Activated naive CD8-positive, alpha-beta T cell treated with anti-CD3 and anti-CD28 coated beads, Interleukin-2, amount 50 U/mL, for 24 hours (primary cell): Measurements from ENCODE around the gene KLF1.
"Not testable (repeated sequence)": the region's sequence is repeated elsewhere in the genome, so short reads cannot be mapped to it uniquely, and the experiment has no call there.

Experiments
- ATAC-seq: fragments of 150-1000 bp; cut with Tn5 transposase; one replicate; pipeline ENCODE4 v1.10.0; 2021
- DNase-seq: peaks from one replicate; pipeline ENCODE4 v3.0.0; 2021
- H3K27ac Mint-ChIP-seq: one replicate; pipeline ENCODE4 v1.8.0; 2021; ENCODE audit warnings: mild to moderate bottlenecking, mixed read lengths
- H3K27me3 Mint-ChIP-seq: one replicate; pipeline ENCODE4 v1.8.0; 2021; ENCODE audit warnings: mixed read lengths
- H3K36me3 Mint-ChIP-seq: one replicate; pipeline ENCODE4 v1.8.0; 2021; ENCODE audit warnings: low read depth, mixed read lengths
- H3K4me1 Mint-ChIP-seq: one replicate; pipeline ENCODE4 v1.8.0; 2021; ENCODE audit warnings: mixed read lengths
- H3K4me3 Mint-ChIP-seq: one replicate; pipeline ENCODE4 v1.8.0; 2021; ENCODE audit warnings: mild to moderate bottlenecking, moderate library complexity, mixed read lengths
- H3K9me3 Mint-ChIP-seq: one replicate; pipeline ENCODE4 v1.8.0; 2021; ENCODE audit warnings: mixed read lengths

KLF1 gene

DNA sequence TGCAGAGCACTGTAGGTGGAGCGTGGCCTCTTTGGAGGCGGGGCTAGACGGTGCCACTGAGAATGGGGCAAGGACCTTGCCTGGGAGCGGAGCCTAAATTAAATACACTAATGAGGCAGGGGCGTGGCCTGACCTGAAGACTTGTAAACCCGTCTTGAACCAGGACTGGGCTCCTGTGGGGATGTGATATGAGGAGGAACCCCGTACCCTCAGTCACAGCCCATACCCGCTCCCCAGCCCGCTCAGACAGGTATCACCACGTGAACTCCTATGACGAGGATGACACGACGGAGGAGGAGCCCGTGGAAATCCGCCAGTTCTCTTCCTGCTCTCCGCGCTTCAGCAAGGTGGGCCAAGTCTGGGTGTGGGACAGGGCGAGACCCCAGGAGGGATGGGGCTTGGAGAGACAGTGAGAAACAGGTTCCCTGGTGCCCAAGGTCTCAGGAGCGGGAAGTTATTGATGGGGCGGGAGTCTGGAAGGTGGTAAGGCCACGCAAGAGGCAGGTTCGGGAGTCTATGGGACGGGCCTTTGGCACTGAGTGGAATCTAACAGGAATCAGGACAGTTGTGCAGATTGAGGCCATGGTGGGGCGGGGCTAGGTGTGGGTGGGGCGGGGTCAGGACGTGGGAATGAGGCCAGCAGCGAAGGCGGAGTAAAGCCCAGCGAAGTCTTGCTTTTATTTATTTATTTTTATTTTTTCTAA lies 20.4 kb downstream of the KLF1 start:
- H3K27ac Mint-ChIP-seq = no peak overlapping the region
- no peaks in the 10 kb centered on the region for H3K9me3 Mint-ChIP-seq
- ATAC-seq (no peak), DNase-seq (no peak)
- H3K4me1 Mint-ChIP-seq = peaks cover 11% of the 10 kb centered on the region
- H3K4me3 Mint-ChIP-seq = peak overlapping the region; percentile 43
- peaks cover 4% of the 10 kb centered on the region for H3K27me3 Mint-ChIP-seq
- H3K36me3 Mint-ChIP-seq = no peaks in the 10 kb centered on the region

DNA sequence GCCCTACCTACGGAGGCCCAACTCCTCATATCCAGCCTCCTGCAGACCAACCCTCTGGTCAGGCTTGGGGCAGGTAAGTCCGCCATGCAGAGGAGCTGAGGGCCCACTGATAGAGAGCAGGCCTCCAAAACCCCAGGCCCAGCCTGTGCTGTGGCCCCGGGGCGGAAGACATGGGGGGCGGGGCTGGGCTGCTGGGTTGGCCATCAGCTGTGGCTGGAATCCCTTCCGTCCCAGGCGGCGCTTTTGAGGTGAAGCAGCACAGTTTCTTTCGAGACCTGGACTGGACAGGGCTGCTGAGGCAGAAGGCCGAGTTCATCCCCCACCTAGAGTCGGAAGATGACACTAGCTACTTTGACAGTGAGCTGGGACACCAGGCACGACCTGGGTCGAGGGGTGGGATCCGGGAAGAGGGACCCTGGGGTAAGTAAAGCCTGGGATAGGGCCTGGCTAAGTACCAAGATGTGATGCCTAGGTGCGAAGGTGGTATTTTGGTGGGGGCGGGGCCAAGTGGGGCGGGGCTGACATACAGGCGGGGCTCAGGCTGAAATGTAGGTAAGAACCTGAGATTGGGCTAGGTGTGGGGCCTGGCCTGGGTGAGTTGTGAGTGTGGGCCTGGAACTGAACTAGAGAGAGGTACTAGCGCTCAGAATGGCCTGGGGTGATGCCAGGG lies 21.1 kb downstream of the KLF1 start:
- H3K9me3 Mint-ChIP-seq = no peaks in the 10 kb centered on the region
- H3K36me3 Mint-ChIP-seq = no peaks in the 10 kb centered on the region
- H3K4me3 Mint-ChIP-seq = no peak overlapping the region
- H3K4me1 Mint-ChIP-seq = peaks cover 11% of the 10 kb centered on the region
- DNase-seq (no peak), ATAC-seq (no peak)
- peaks cover 7% of the 10 kb centered on the region for H3K27me3 Mint-ChIP-seq
- no peak overlapping the region for H3K27ac Mint-ChIP-seq

DNA sequence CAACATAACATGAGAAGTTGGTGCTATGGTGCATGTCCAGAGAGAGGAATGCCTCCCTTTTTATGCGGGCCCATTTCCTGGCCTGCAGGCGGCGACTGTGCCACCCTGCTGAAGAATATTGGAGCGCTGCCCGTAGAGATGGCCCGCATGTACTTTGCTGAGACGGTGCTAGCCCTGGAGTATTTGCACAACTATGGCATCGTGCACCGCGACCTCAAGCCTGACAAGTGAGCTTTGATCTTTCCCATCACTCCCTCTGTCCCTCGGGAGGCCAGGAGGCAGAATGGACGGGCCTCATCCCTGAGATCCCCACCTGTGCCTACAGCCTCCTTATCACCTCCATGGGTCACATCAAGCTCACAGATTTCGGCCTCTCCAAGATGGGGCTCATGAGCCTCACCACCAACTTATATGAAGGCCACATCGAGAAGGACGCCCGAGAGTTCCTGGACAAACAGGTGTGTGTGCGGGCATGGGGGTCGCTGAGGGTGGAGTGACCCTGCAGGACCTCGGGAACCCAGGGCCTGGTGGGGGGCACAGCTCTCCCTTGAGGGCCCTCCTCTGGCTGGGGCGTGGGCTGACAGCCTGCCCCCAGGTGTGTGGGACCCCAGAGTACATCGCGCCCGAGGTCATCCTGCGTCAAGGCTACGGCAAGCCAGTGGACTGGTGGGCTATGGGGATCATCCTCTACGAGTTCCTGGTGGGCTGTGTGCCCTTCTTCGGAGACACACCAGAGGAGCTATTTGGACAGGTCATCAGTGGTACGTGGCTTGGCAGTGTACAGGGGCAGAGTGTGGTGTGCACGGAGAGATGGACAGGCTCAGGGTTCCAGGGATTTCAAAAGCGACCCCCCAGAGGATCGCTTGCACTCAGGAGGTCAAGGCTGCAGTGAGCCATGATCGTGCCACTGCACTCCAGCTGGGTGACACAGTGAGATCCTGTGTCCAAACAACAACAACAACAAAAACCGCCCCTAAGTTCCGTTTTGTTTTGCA lies 22.0 kb downstream of the KLF1 start:
- Mint-ChIP-seq H3K27ac (no peak overlapping the region), H3K27me3 (peaks cover 7% of the 10 kb centered on the region), H3K36me3 (no peaks in the 10 kb centered on the region), H3K9me3 (no peaks in the 10 kb centered on the region), H3K4me3 (peak overlapping the region; percentile 11), H3K4me1 (peaks cover 11% of the 10 kb centered on the region)
- no peak for DNase-seq
- ATAC-seq = no peak

DNA sequence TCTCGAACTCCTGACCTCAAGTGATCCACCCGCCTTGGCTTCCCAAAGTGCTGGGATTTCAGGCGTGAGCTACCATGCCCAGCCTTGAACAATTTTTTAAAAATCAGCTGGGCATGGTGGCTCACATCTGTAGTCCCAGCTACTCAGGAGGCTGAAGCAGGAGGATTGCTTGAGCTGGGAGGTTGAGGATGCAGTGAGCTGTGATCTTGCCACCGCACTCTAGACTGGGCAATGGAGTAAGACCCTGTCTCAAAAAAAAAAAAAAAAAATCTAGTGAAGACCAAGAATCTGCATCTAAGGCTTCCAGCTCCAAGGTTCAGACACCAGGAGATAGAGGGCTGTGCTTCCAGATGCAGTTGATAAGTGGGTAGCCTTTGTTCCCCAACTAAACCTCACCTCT lies 22.9 kb downstream of the KLF1 start:
- H3K9me3 Mint-ChIP-seq = no peaks in the 10 kb centered on the region
- no peak overlapping the region for H3K4me3 Mint-ChIP-seq
- ATAC-seq = no peak
- H3K27ac Mint-ChIP-seq = no peak overlapping the region
- no peak for DNase-seq
- H3K36me3 Mint-ChIP-seq = no peaks in the 10 kb centered on the region
- peaks cover 7% of the 10 kb centered on the region for H3K27me3 Mint-ChIP-seq
- peaks cover 11% of the 10 kb centered on the region for H3K4me1 Mint-ChIP-seq

DNA sequence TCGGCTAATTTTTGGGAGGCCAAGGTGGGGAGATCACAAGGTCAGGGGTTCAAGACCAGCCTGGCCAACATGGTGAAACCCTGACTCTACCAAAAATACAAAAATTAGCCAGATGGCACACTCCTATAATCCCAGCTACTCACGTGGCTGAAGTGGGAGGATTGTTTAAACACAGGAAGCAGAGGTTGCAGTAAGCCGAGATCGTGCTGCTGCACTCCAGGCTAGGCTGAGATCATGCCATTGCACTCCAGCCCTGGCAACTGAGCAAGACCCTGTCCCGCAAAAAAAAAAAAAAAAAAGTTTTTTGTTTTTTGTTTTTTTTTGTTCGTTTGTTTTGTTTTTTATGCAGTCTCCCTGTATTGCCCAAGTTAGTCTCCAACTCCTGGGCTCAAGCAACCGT lies 27.5 kb downstream of the KLF1 start:
- ATAC-seq = no peak

DNA sequence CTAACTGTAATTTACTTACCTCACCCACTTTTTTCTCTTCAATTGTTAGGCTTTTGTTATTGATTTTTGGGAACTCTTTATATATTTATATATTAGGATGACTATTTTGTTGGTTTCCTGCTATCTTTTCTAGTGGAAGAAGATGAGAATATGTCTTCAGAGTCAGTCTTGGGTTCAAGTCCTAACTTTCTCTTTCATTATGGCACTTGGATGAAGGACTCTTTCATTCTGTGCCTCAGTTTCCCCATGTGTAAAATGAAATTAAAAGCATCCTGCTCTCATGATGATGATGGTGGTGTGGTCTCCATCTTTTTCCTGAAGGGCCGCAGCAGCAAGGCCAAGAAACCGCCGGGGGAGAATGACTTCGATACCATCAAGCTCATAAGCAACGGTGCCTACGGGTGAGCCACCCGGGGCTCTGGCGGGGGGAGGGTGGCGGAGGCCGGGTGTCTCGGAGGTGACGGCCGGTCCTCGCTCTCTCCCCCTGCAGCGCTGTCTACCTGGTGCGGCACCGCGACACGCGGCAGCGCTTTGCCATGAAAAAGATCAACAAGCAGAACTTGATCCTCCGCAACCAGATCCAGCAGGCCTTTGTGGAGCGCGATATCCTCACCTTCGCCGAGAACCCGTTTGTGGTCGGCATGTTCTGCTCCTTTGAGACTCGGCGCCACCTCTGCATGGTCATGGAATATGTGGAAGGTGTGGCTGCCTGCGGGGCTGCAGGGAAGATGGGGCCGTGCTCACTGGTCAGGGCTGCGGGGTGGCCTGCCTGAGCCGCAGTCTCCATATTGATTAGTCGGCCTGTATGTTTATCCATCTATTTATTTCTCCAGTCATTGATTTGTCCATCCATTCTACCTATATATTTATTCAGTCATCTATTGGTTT lies 28.7 kb downstream of the KLF1 start:
- H3K27me3 Mint-ChIP-seq = peaks cover 5% of the 10 kb centered on the region
- H3K4me3 Mint-ChIP-seq = no peak overlapping the region
- H3K9me3 Mint-ChIP-seq = no peaks in the 10 kb centered on the region
- no peak overlapping the region for H3K27ac Mint-ChIP-seq
- no peak for DNase-seq
- ATAC-seq = no peak
- no peaks in the 10 kb centered on the region for H3K4me1 Mint-ChIP-seq
- no peaks in the 10 kb centered on the region for H3K36me3 Mint-ChIP-seq

More for the DNA sequence above, 27.5 kb downstream of the KLF1 start:
- no peak for DNase-seq
- H3K4me3 Mint-ChIP-seq = no peak overlapping the region
- no peaks in the 10 kb centered on the region for H3K4me1 Mint-ChIP-seq
- H3K27ac Mint-ChIP-seq = no peak overlapping the region
- peaks cover 5% of the 10 kb centered on the region for H3K27me3 Mint-ChIP-seq
- no peaks in the 10 kb centered on the region for H3K36me3 Mint-ChIP-seq
- H3K9me3 Mint-ChIP-seq = no peaks in the 10 kb centered on the region

DNA sequence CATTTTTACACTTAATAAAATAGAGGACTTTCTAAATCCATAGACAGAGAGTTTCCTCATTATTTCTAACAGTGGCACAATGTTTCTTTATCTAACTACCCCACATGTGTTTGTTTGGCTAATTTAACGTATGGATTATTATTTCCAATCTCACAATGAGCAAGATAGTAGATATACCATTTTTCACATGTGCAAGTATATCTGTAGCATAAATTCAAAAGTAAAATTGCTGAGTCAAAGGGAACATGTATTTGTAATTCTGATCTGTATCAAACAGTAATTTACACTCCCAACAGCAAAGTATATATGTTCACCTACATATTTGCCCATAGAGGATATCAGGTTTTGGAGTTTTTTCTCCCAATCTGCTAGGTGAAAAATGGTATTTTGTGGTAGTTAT lies 30.3 kb downstream of the KLF1 start:
- Mint-ChIP-seq H3K4me3 (no peak overlapping the region), H3K27me3 (peaks cover 5% of the 10 kb centered on the region), H3K4me1 (no peaks in the 10 kb centered on the region), H3K9me3 (no peaks in the 10 kb centered on the region), H3K27ac (no peak overlapping the region), H3K36me3 (no peaks in the 10 kb centered on the region)
- no peak for DNase-seq
- no peak for ATAC-seq

DNA sequence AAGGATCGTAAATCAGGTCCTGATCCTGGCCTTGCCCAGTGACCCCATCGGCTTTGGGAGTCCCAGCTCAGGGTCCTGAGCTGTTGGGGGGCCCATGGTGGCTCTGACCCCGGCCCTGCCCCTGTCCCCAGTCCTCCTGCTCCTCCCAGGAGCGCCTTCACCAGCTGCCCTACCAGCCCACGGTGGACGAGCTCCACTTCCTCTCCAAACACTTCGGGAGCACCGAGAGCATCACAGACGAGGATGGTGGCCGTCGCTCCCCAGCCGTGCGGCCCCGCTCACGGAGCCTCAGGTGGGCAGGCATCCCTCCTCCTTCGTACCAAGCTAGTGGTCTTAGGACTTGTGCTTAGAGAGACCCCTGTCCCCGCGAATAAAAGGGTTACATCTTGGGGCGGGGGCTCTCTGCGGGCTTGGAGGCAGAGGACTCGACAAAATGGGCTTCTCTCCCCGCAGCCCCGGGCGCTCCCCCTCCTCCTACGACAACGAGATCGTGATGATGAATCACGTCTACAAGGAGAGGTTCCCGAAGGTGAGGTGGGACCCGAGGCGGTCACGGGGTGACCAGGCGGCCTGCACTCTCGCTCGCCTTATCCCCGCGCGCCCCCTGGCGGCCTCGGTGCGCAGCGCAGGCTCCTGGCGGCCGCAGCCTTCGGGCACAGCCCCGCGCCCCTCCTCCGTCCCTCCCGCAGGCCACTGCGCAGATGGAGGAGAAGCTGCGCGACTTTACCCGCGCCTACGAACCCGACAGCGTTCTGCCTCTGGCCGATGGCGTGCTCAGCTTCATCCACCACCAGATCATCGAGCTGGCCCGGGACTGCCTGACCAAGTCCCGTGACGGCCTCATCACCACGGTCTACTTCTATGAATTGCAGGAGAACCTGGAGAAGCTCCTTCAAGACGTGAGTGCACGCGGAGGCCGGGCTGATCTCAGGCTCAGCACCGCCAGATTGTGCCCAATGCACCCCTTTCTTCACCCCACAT lies 39.6 kb downstream of the KLF1 start:
- Mint-ChIP-seq H3K27ac (no peak overlapping the region), H3K4me1 (peaks cover 6% of the 10 kb centered on the region), H3K9me3 (no peaks in the 10 kb centered on the region), H3K27me3 (peaks cover 42% of the 10 kb centered on the region), H3K36me3 (no peaks in the 10 kb centered on the region), H3K4me3 (peak overlapping the region; percentile 36)
- peak; percentile 96 for ATAC-seq
- DNase-seq = peak; percentile 94

DNA sequence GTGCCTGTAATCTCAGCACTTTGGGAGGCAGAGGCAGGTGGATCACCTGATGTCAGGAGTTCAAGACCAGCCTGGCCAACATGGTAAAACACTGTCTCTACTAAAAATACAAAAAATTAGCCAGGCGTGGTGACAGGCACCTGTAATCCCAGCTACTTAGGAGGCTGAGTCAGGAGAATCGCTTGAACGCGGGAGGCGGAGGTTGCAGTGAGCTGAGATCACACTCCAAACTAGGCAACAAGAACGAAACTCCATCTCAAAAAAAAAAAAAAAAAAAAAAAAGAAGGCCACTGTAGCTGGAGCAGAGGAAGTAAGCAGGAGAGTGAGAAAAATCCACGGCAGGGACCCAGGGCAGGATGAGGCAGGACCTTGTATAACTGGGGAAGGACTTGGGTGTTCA lies 40.4 kb downstream of the KLF1 start:
- not testable (repeated sequence) for H3K36me3 Mint-ChIP-seq, H3K4me1 Mint-ChIP-seq, ATAC-seq, H3K4me3 Mint-ChIP-seq, H3K9me3 Mint-ChIP-seq, H3K27ac Mint-ChIP-seq, DNase-seq
- peaks cover 48% of the 10 kb centered on the region for H3K27me3 Mint-ChIP-seq

DNA sequence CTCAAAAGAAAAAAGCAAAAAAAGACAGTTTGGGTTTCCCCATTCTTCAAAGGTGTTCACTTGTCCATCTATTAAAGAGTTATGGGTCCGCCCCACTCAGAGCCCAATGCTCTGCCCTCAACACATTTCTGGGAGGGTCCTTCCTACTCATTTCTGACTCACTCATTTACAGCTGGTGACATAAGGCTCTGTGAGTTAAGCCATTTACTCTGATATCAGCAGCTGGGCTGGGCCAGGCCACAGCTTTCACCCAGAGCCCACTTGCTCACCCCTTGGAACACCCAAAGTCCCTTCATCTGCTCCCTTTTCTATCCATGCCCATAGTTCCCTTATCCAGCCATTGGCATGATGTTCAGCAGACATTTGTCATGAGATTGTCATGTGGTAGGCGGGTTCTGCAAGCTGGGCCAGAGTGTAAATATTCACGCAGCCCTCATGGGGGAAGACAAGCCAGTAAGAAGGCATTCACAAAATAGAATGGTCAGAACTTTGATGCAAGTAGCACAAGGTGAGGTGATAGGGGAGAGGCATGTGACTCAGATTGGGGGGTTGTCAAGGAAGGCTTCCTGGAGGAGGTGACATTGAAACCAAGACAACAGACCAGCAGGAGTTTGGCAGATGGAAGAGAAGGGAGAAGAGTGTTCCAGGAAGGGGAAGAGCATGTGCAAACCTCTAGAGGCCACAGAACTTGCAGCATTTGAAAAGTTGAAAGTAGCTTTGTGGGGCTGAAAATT lies 42.8 kb downstream of the KLF1 start:
- no peak overlapping the region for H3K27ac Mint-ChIP-seq
- no peaks in the 10 kb centered on the region for H3K36me3 Mint-ChIP-seq
- ATAC-seq = no peak
- H3K27me3 Mint-ChIP-seq = peaks cover 71% of the 10 kb centered on the region
- no peak overlapping the region for H3K4me3 Mint-ChIP-seq
- H3K4me1 Mint-ChIP-seq = peaks cover 21% of the 10 kb centered on the region
- no peak for DNase-seq
- no peaks in the 10 kb centered on the region for H3K9me3 Mint-ChIP-seq

DNA sequence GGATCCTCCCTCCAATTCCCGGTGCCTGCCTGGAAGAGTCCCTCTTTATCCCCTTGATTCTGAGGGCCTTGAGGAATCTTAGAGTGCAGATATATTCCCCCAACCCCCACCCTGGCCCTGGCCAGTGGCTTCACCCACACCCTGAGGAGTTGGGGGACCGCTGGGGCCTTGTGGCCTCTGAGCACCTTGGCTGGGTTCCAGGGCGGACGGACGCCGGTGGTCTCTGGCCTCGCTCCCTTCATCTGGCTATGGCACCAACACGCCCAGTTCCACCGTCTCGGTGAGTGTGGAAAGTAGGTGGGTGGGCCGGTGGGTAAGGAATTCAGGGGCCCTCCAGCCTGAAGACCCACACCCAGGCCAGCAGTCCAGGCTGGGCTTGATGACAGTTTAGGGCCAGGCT lies 43.7 kb downstream of the KLF1 start:
- ATAC-seq (no peak), DNase-seq (no peak)
- no peak overlapping the region for H3K27ac Mint-ChIP-seq
- peaks cover 72% of the 10 kb centered on the region for H3K27me3 Mint-ChIP-seq
- H3K4me1 Mint-ChIP-seq = peaks cover 26% of the 10 kb centered on the region
- no peaks in the 10 kb centered on the region for H3K9me3 Mint-ChIP-seq
- no peaks in the 10 kb centered on the region for H3K36me3 Mint-ChIP-seq
- no peak overlapping the region for H3K4me3 Mint-ChIP-seq

DNA sequence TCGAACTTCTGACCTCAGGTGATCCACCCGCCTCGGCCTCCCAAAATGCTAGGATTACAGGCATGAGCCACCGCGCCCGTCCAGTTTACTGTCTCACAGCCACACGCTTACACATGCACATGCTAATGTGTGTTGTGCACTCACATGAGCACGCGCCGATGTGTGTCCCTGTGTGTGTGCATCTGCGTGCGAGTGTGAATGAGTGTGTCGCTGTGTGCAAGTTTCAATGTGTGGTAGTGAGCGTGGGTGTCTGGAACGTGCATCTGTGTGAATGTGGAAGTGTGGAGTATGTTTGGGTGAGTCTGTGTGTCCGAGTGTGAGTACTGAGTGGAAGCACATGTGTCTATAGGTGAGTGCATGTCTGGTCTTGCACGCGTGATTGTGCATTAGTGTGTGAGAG lies 44.5 kb downstream of the KLF1 start:
- no peaks in the 10 kb centered on the region for H3K36me3 Mint-ChIP-seq
- H3K4me3 Mint-ChIP-seq = no peak overlapping the region
- no peaks in the 10 kb centered on the region for H3K9me3 Mint-ChIP-seq
- peaks cover 26% of the 10 kb centered on the region for H3K4me1 Mint-ChIP-seq
- peaks cover 72% of the 10 kb centered on the region for H3K27me3 Mint-ChIP-seq
- no peak for DNase-seq
- H3K27ac Mint-ChIP-seq = no peak overlapping the region
- ATAC-seq = no peak

DNA sequence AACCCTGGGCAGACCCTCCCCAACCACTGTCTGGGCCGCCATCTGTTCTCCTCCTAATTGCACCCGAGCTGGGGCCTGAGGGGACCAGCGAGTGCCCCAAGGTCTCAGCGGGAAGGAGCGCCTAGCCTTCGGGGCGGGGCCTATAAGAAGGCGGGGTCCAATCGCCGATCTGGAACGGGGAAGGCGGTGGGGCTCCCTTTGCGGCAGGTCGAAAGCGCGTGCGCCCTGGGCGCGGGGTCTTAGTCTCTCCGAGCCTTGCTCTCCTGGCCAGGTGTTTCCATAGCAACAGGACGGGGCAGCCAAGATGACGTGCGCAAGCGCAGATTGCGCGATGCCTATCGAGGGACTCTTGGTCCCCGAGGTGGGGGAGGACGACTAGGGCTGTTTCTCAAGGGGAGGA lies 45.9 kb downstream of the KLF1 start:
- Mint-ChIP-seq H3K4me3 (no peak overlapping the region), H3K4me1 (peaks cover 26% of the 10 kb centered on the region), H3K9me3 (no peaks in the 10 kb centered on the region), H3K27ac (no peak overlapping the region), H3K36me3 (no peaks in the 10 kb centered on the region), H3K27me3 (peaks cover 72% of the 10 kb centered on the region)
- DNase-seq (no peak), ATAC-seq (no peak)
